ENCODE results near the gene PECR.

GRCh38 chr2:216107760-216108159 is 26.2 kb upstream of the PECR start:
- TF ChIP-seq RAD21 (IDR thresholded peaks at IDR 0.05; ENCODE audit: low read depth) (no peak), EGR1 (IDR thresholded peaks at IDR 0.05) (no peak), FOXM1 (IDR thresholded peaks at IDR 0.05; ENCODE audit: borderline replicate concordance, low read depth) (no peak), TAF1 (IDR thresholded peaks at IDR 0.05; ENCODE audit: low read depth) (no peak), CEBPB (IDR thresholded peaks at IDR 0.05) (no peak), CREB1 (IDR thresholded peaks at IDR 0.05; ENCODE audit: low read depth) (no peak), MAX (IDR thresholded peaks at IDR 0.05) (no peak), EP300 (IDR thresholded peaks at IDR 0.05; ENCODE audit: borderline replicate concordance) (no peak), YY1 (IDR thresholded peaks at IDR 0.05; ENCODE audit: low read depth) (no peak), USF1 (IDR thresholded peaks at IDR 0.05) (no peak), TCF12 (IDR thresholded peaks at IDR 0.05; ENCODE audit: low read depth) (no peak), NFIC (IDR thresholded peaks at IDR 0.05) (no peak)
- TF ChIP-seq, protein P1, sequence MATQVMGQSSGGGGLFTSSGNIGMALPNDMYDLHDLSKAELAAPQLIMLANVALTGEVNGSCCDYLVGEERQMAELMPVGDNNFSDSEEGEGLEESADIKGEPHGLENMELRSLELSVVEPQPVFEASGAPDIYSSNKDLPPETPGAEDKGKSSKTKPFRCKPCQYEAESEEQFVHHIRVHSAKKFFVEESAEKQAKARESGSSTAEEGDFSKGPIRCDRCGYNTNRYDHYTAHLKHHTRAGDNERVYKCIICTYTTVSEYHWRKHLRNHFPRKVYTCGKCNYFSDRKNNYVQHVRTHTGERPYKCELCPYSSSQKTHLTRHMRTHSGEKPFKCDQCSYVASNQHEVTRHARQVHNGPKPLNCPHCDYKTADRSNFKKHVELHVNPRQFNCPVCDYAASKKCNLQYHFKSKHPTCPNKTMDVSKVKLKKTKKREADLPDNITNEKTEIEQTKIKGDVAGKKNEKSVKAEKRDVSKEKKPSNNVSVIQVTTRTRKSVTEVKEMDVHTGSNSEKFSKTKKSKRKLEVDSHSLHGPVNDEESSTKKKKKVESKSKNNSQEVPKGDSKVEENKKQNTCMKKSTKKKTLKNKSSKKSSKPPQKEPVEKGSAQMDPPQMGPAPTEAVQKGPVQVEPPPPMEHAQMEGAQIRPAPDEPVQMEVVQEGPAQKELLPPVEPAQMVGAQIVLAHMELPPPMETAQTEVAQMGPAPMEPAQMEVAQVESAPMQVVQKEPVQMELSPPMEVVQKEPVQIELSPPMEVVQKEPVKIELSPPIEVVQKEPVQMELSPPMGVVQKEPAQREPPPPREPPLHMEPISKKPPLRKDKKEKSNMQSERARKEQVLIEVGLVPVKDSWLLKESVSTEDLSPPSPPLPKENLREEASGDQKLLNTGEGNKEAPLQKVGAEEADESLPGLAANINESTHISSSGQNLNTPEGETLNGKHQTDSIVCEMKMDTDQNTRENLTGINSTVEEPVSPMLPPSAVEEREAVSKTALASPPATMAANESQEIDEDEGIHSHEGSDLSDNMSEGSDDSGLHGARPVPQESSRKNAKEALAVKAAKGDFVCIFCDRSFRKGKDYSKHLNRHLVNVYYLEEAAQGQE (IDR thresholded peaks at IDR 0.05; ENCODE audit: low read depth), result no peak

All from Ishikawa (cell line).